NCI-H82 treated with DMSO at 0.1 percent for 48 hours (cell line): Measurements from ENCODE around the gene ST6GALNAC3.
A peak's percentile ranks its signal among the peaks of the same experiment; 100 is the strongest.
"Not testable (repeated sequence)": the region's sequence is repeated elsewhere in the genome, so short reads cannot be mapped to it uniquely, and the experiment has no call there.

ENCODE experiments used
- DNase-seq: peaks from one replicate; lab custom pipeline; 2025; ENCODE audit not compliant: unreplicated experiment; lab: John Stamatoyannopoulos, UW

The ST6GALNAC3 gene

GRCh38 chr1:76317299-76317900 is 242.9 kb downstream of the ST6GALNAC3 start:
- DNase-seq: peak; percentile 66

- peak; percentile 55 for DNase-seq
These were observed 256.6 kb downstream of the ST6GALNAC3 start for GRCh38 chr1:76330991-76331603.

- no peak for DNase-seq
These were observed 261.3 kb downstream of the ST6GALNAC3 start for GRCh38 chr1:76335882-76336281.

GRCh38 chr1:76336931-76337371 is 262.4 kb downstream of the ST6GALNAC3 start:
- no peak for DNase-seq

GRCh38 chr1:76337542-76338219 is 263.1 kb downstream of the ST6GALNAC3 start:
- DNase-seq: no peak

GRCh38 chr1:76340056-76340455 is 265.5 kb downstream of the ST6GALNAC3 start:
- no peak for DNase-seq

GRCh38 chr1:76341816-76342215 is 267.3 kb downstream of the ST6GALNAC3 start:
- DNase-seq: not testable (repeated sequence)

GRCh38 chr1:76343356-76343755 is 268.8 kb downstream of the ST6GALNAC3 start:
- DNase-seq: no peak

- peak; percentile 91 for DNase-seq
These were observed 277.1 kb downstream of the ST6GALNAC3 start for GRCh38 chr1:76351655-76352054.

GRCh38 chr1:76352741-76353435 is 278.3 kb downstream of the ST6GALNAC3 start:
- DNase-seq: peak; percentile 85

GRCh38 chr1:76354236-76354635 is 279.7 kb downstream of the ST6GALNAC3 start:
- no peak for DNase-seq

GRCh38 chr1:76366726-76367125 is 292.2 kb downstream of the ST6GALNAC3 start:
- DNase-seq: no peak

- DNase-seq: no peak
These were observed 297.4 kb downstream of the ST6GALNAC3 start for GRCh38 chr1:76371941-76372340.

GRCh38 chr1:76374086-76374485 is 299.5 kb downstream of the ST6GALNAC3 start:
- DNase-seq: no peak

GRCh38 chr1:76377247-76377646 is 302.7 kb downstream of the ST6GALNAC3 start:
- DNase-seq: no peak

- no peak for DNase-seq
These were observed 305.0 kb downstream of the ST6GALNAC3 start for GRCh38 chr1:76379506-76379905.

- no peak for DNase-seq
These were observed 307.0 kb downstream of the ST6GALNAC3 start for GRCh38 chr1:76381450-76382097.

GRCh38 chr1:76388261-76388660 is 313.7 kb downstream of the ST6GALNAC3 start:
- DNase-seq: no peak

GRCh38 chr1:76390456-76390855 is 315.9 kb downstream of the ST6GALNAC3 start:
- no peak for DNase-seq

- DNase-seq: no peak
These were observed 320.5 kb downstream of the ST6GALNAC3 start for GRCh38 chr1:76395059-76395458.

- no peak for DNase-seq
These were observed 327.6 kb downstream of the ST6GALNAC3 start for GRCh38 chr1:76402128-76402527.
